GM21447 (cell line): Measurements from ENCODE around the gene HAUS5.

ENCODE experiments used
- ATAC-seq: cut with Tn5 transposase; IDR thresholded peaks from one replicate; pipeline ENCODE4 v1.9.1; 2021; ENCODE audit not compliant: unreplicated experiment

HAUS5 gene

GRCh38 chr19:35666251-35666913 is 53.8 kb downstream of the HAUS5 start, which contains the start of gene UPK1A:
TSS of gene UPK1A (plus strand) at chr19:35666517. CDS start at chr19:35666813, 296 bp downstream.
- no peak for ATAC-seq

GRCh38 chr19:35669566-35669965 is 57.0 kb downstream of the HAUS5 start:
- no peak for ATAC-seq

- no peak for ATAC-seq
These were observed 57.4 kb downstream of the HAUS5 start for GRCh38 chr19:35669974-35670373.

- no peak for ATAC-seq
These were observed 58.2 kb downstream of the HAUS5 start for GRCh38 chr19:35670686-35671085.

GRCh38 chr19:35671818-35672217 is 59.3 kb downstream of the HAUS5 start:
- no peak for ATAC-seq

- ATAC-seq = no peak
These were observed 60.7 kb downstream of the HAUS5 start for GRCh38 chr19:35673121-35673804.
